OCI-LY3 (cell line): ENCODE data around the gene CCDC138.

Experiments used
- H2AFZ ChIP-seq: fragments of 200-600, 300-600 bp; shearing (Covaris generic); 2 replicates; pipeline ENCODE4 v1.6.0; 2014; ENCODE audit warnings: antibody characterized with exemption, low read depth, low read length
- H3K27ac ChIP-seq: fragments of 200-600, 300-600 bp; sonication (generic); 2 replicates; pipeline ENCODE4 v1.5.1; 2014; ENCODE audit warnings: mild to moderate bottlenecking, low read length, moderate library complexity, mixed read lengths
- H3K27me3 ChIP-seq: fragments of 200-600, 300-600 bp; sonication (generic); 2 replicates; pipeline ENCODE4 v1.6.1; 2014; ENCODE audit warnings: low read depth, low read length, mixed read lengths
- H3K36me3 ChIP-seq: fragments of 200-600, 300-600 bp; sonication (generic); replicated peaks from 2 replicates; pipeline ENCODE3; 2014; ENCODE audit warnings: low read depth, low read length, mixed read lengths
- H3K4me1 ChIP-seq: fragments of 300-600, 200-600 bp; sonication (generic); 2 replicates; pipeline ENCODE4 v1.6.1; 2014; ENCODE audit warnings: low read length, mixed read lengths
- H3K4me2 ChIP-seq: fragments of 200-600, 300-600 bp; sonication (generic); 2 replicates; pipeline ENCODE4 v1.6.1; 2014; ENCODE audit warnings: low read length, mixed read lengths
- H3K4me3 ChIP-seq: fragments of 300-600, 200-600 bp; sonication (generic); 2 replicates; pipeline ENCODE4 v1.5.1; 2014; ENCODE audit warnings: antibody characterized with exemption, mild to moderate bottlenecking, low read length, moderate library complexity
- H3K79me2 ChIP-seq: fragments of 300-600, 200-600 bp; shearing (Covaris generic); 2 replicates; pipeline ENCODE4 v1.6.1; 2014; ENCODE audit warnings: mild to moderate bottlenecking, low read length, mixed read lengths
- H3K9ac ChIP-seq: fragments of 300-600, 200-600 bp; shearing (Covaris generic); 2 replicates; pipeline ENCODE4 v1.6.0; 2014; ENCODE audit warnings: mild to moderate bottlenecking, low read length, moderate library complexity
- H3K9me3 ChIP-seq: fragments of 200-600, 300-600 bp; shearing (Covaris generic); 2 replicates; pipeline ENCODE4 v1.6.1; 2014; ENCODE audit warnings: low read length, mixed read lengths; ENCODE audit not compliant: insufficient read depth
- H4K20me1 ChIP-seq: fragments of 200-600, 300-600 bp; sonication (generic); 2 replicates; pipeline ENCODE4 v1.6.1; 2016; ENCODE audit warnings: low read length, mixed read lengths; ENCODE audit not compliant: insufficient read depth
- CTCF ChIP-seq: fragments of 200-600, 300-600 bp; sonication (generic); IDR thresholded peaks from 2 replicates; pipeline ENCODE4 v1.5.1; 2014; ENCODE audit warnings: antibody characterized with exemption, low read length, low read depth
- EZH2phosphoT487 ChIP-seq: fragments of 200-600 bp; shearing (Covaris generic); IDR thresholded peaks from 2 replicates; pipeline ENCODE4 v1.6.1; 2018; ENCODE audit warnings: antibody characterized with exemption, mixed run types, low read depth

The CCDC138 gene

GRCh38 chr2:108889907-108890306 lies 103.3 kb downstream of the CCDC138 start:
- Histone ChIP-seq H3K27ac (no peak overlapping the region), H3K4me3 (no peak overlapping the region), H3K4me2 (no peak overlapping the region), H4K20me1 (no peaks in the 10 kb centered on the region), H3K36me3 (peaks cover 21% of the 10 kb centered on the region), H3K4me1 (no peaks in the 10 kb centered on the region), H2AFZ (no peak overlapping the region), H3K9ac (no peak overlapping the region), H3K9me3 (peaks cover 11% of the 10 kb centered on the region; the same call in 1 of the 2 replicates), H3K79me2 (no peaks in the 10 kb centered on the region), H3K27me3 (no peaks in the 10 kb centered on the region)
- TF ChIP-seq CTCF: no peak
- TF ChIP-seq EZH2phosphoT487: no peak

- no peak overlapping the region for H2AFZ ChIP-seq
- no peak overlapping the region for H3K27ac ChIP-seq
- no peak overlapping the region for H3K4me2 ChIP-seq
- peaks cover 11% of the 10 kb centered on the region; the same call in 1 of the 2 replicates for H3K9me3 ChIP-seq
- peaks cover 23% of the 10 kb centered on the region for H3K36me3 ChIP-seq
- peaks cover 2% of the 10 kb centered on the region; the same call in 1 of the 2 replicates for H3K4me1 ChIP-seq
- H3K4me3 ChIP-seq: no peak overlapping the region
- no peaks in the 10 kb centered on the region for H4K20me1 ChIP-seq
- H3K9ac ChIP-seq: no peak overlapping the region
- H3K27me3 ChIP-seq: no peaks in the 10 kb centered on the region
- H3K79me2 ChIP-seq: no peaks in the 10 kb centered on the region
- TF ChIP-seq EZH2phosphoT487 (no peak), CTCF (no peak)
These were observed 106.7 kb downstream of the CCDC138 start for GRCh38 chr2:108893277-108893676.

- H3K4me2 ChIP-seq: no peak overlapping the region
- peaks cover 6% of the 10 kb centered on the region; the same call in 1 of the 2 replicates for H3K4me1 ChIP-seq
- H3K4me3 ChIP-seq: no peak overlapping the region
- no peak overlapping the region for H3K27ac ChIP-seq
- peaks cover 19% of the 10 kb centered on the region for H3K36me3 ChIP-seq
- no peaks in the 10 kb centered on the region for H4K20me1 ChIP-seq
- no peak for TF ChIP-seq CTCF
- no peak for TF ChIP-seq EZH2phosphoT487
- H3K27me3 ChIP-seq: no peaks in the 10 kb centered on the region
- no peak overlapping the region for H3K9ac ChIP-seq
- no peak overlapping the region for H2AFZ ChIP-seq
- H3K9me3 ChIP-seq: peaks cover 7% of the 10 kb centered on the region; the same call in 1 of the 2 replicates
- H3K79me2 ChIP-seq: no peaks in the 10 kb centered on the region
These were observed 108.2 kb downstream of the CCDC138 start for GRCh38 chr2:108894766-108895165.

GRCh38 chr2:108895188-108895587 lies 108.6 kb downstream of the CCDC138 start:
- Histone ChIP-seq H3K4me3 (no peak overlapping the region), H2AFZ (no peak overlapping the region), H3K27me3 (no peaks in the 10 kb centered on the region), H3K4me1 (peaks cover 6% of the 10 kb centered on the region; the same call in 1 of the 2 replicates), H3K79me2 (no peaks in the 10 kb centered on the region), H3K9me3 (0 out of 2 replicates have a peak, but pooled peaks cover 2% of the 10 kb centered on the region), H4K20me1 (no peaks in the 10 kb centered on the region), H3K4me2 (no peak overlapping the region), H3K36me3 (peaks cover 15% of the 10 kb centered on the region), H3K27ac (no peak overlapping the region), H3K9ac (no peak overlapping the region)
- TF ChIP-seq EZH2phosphoT487 (no peak), CTCF (no peak)
